Natural killer cell (primary cell): Measurements from ENCODE around the gene PLXDC1. TPM values are rescaled to one million over a fixed set of nuclear protein-coding genes. Genes with fewer than 3 reads are reported as not detected.
"Not testable (repeated sequence)": the region's sequence is repeated elsewhere in the genome, so short reads cannot be mapped to it uniquely, and the experiment has no call there.

Source experiments
- ATAC-seq, 3 donors: fragments of 150-1000 bp in 2 of 3; fragments of 200-7000 bp in 1 of 3; cut with Tn5 transposase; 1 replicate in 1 of 3; 2 replicates in 2 of 3; pipeline ENCODE4 v1.10.0; 2021; ENCODE audit warnings: mild to moderate bottlenecking in 2 of 3, moderate library complexity in 2 of 3
- DNase-seq, 2 donors: peaks; one replicate each; pipeline versions ENCODE4 v3.0.0 to v3.0.0-alpha.2; 2013 to 2021; ENCODE audit warnings: mixed read lengths in 1 of 2
- H3K27ac ChIP-seq: one replicate; pipeline ENCODE4 v1.5.1; 2013; ENCODE audit warnings: mild to moderate bottlenecking, low read length
- H3K27me3 ChIP-seq: one replicate; pipeline ENCODE4 v1.6.1; 2013; ENCODE audit warnings: low read length; ENCODE audit not compliant: control insufficient read depth, insufficient read depth
- H3K36me3 ChIP-seq: one replicate; pipeline ENCODE4 v1.6.1; 2013; ENCODE audit warnings: low read length; ENCODE audit not compliant: control insufficient read depth, insufficient read depth
- H3K4me1 ChIP-seq: one replicate; pipeline ENCODE4 v1.6.1; 2013; ENCODE audit warnings: low read length; ENCODE audit not compliant: control insufficient read depth, insufficient read depth
- H3K4me3 ChIP-seq: one replicate; pipeline ENCODE4 v1.5.1; 2013; ENCODE audit warnings: low read length
- H3K9me3 ChIP-seq: one replicate; pipeline ENCODE4 v1.6.1; 2013; ENCODE audit warnings: low read length; ENCODE audit not compliant: control insufficient read depth, insufficient read depth
- H3K27ac Mint-ChIP-seq, 2 donors: one replicate each; pipeline ENCODE4 v1.8.0; 2022; ENCODE audit warnings: mild to moderate bottlenecking in 2 of 2, mixed read lengths in 2 of 2, moderate library complexity in 1 of 2
- H3K27me3 Mint-ChIP-seq, 2 donors: one replicate each; pipeline ENCODE4 v1.8.0; 2022; ENCODE audit warnings: low read depth in 2 of 2, mixed read lengths in 2 of 2
- H3K36me3 Mint-ChIP-seq: one replicate; pipeline ENCODE4 v1.8.0; 2022; ENCODE audit warnings: mixed read lengths
- H3K4me1 Mint-ChIP-seq, 2 donors: one replicate each; pipeline ENCODE4 v1.8.0; 2022; ENCODE audit warnings: mixed read lengths in 2 of 2
- H3K4me3 Mint-ChIP-seq: one replicate; pipeline ENCODE4 v1.8.0; 2022; ENCODE audit warnings: mild to moderate bottlenecking, moderate library complexity, mixed read lengths
- H3K9me3 Mint-ChIP-seq, 2 donors: one replicate each; pipeline ENCODE4 v1.8.0; 2022; ENCODE audit warnings: mixed read lengths in 2 of 2
- WGBS: methylation state at CpG from one replicate; pipeline ENCODE4 v1.1.7; 2013; ENCODE audit warnings: missing lambda C conversion rate; ENCODE audit not compliant: insufficient coverage; 5-methylcytosine and 5-hydroxymethylcytosine counted together
- intact Hi-C: fragments of 100-400 bp; cut with micrococcal nuclease; formaldehyde crosslinking; loops from one replicate; pipeline ENCODE4 v1.14.2; 2022
- total RNA-seq, 4 donors: library from RNA; stranded (reverse); fragments of 120-200 nt in 1 of 4; gene quantifications; one replicate each; pipeline versions ENCODE4 v1.2.3 to v1.2.4, GENCODE V29; 2013 to 2022
- TF ChIP-seq, protein P1 (sequence below): fragments of 200-600 bp; IDR thresholded peaks from one replicate; pipeline ENCODE4 v1.8.0; 2022; ENCODE audit warnings: antibody characterized with exemption

The PLXDC1 gene
- total RNA-seq, 3 donors from 2014 or later (not counting 1 experiment from before 2014, with no cell fraction given): 5.7 to 53.6 (median 15.9) TPM

DNA sequence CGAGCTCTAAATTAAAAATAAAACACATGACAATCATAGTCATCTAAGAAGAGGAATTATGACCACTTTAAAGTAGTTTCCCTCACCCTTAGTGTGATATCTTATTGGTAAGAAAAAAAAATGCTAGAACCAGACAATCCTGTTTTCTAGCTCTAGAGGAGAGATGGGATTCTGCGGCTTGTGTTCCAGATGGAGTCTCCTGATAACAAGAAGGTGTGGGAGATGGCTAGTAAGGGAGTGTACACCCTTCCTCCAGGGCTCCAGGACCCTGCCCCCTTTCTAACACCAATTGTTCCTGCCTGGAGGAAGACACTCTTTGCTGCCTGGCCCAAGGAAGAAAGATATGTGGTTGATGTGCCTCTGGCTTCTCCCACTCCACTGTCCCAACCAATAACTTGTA lies 115.4 kb downstream of the PLXDC1 start:
- H3K36me3 Mint-ChIP-seq: no peaks in the 10 kb centered on the region
- ATAC-seq (no peak), DNase-seq (no peak)
- H3K27ac Mint-ChIP-seq: no peak overlapping the region
- WGBS: 73% methylated on average over 1 of the region's 2 CpGs
- no peak overlapping the region for H3K27ac ChIP-seq
- intact Hi-C loops: no loop called here
- no peaks in the 10 kb centered on the region for H3K9me3 Mint-ChIP-seq
- no peaks in the 10 kb centered on the region for H3K4me1 ChIP-seq
- H3K27me3 Mint-ChIP-seq: peaks cover 13 to 26% of the 10 kb centered on the region in 2 donors
- peaks cover 3% of the 10 kb centered on the region for H3K27me3 ChIP-seq
- no peaks in the 10 kb centered on the region for H3K9me3 ChIP-seq
- TF ChIP-seq, protein P1, sequence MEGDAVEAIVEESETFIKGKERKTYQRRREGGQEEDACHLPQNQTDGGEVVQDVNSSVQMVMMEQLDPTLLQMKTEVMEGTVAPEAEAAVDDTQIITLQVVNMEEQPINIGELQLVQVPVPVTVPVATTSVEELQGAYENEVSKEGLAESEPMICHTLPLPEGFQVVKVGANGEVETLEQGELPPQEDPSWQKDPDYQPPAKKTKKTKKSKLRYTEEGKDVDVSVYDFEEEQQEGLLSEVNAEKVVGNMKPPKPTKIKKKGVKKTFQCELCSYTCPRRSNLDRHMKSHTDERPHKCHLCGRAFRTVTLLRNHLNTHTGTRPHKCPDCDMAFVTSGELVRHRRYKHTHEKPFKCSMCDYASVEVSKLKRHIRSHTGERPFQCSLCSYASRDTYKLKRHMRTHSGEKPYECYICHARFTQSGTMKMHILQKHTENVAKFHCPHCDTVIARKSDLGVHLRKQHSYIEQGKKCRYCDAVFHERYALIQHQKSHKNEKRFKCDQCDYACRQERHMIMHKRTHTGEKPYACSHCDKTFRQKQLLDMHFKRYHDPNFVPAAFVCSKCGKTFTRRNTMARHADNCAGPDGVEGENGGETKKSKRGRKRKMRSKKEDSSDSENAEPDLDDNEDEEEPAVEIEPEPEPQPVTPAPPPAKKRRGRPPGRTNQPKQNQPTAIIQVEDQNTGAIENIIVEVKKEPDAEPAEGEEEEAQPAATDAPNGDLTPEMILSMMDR: no peak
- H3K36me3 ChIP-seq: no peaks in the 10 kb centered on the region
- H3K4me1 Mint-ChIP-seq: no peaks in the 10 kb centered on the region
- H3K4me3 ChIP-seq: no peak overlapping the region
- H3K4me3 Mint-ChIP-seq: no peak overlapping the region

DNA sequence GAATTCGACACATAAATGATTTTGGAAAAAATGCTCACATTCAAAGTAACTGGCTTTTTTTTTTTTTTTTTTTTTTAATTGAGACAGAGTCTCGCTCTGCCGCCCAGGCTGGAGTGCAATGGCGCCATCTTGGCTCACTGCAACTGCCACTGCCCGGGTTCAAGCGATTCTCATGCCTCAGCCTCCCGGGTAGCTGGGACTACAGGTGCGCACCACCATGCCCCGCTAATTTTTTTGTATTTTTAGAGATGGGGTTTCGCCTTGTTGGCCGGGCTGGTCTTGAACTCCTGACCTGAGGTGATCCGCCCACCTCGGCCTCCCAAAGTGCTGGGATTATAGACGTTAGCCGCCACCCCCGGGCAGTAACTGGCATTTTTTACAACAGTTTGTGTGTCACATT lies 115.9 kb downstream of the PLXDC1 start:
- H3K27me3 ChIP-seq, H3K9me3 Mint-ChIP-seq, H3K27ac Mint-ChIP-seq, H3K4me1 Mint-ChIP-seq, ATAC-seq, H3K4me3 Mint-ChIP-seq, H3K36me3 Mint-ChIP-seq, H3K4me3 ChIP-seq, intact Hi-C loops, H3K9me3 ChIP-seq, DNase-seq, H3K36me3 ChIP-seq, H3K4me1 ChIP-seq, H3K27ac ChIP-seq: not testable (repeated sequence)
- WGBS: 86% methylated on average over 15 of the region's 16 CpGs
- peaks cover 12 to 27% of the 10 kb centered on the region in 2 donors for H3K27me3 Mint-ChIP-seq

GRCh38 chr17:39028690-39029089 lies 122.7 kb downstream of the PLXDC1 start:
- Histone ChIP-seq H3K4me3 (no peak overlapping the region), H3K27me3 (peaks cover 10% of the 10 kb centered on the region), H3K4me1 (peaks cover 7% of the 10 kb centered on the region), H3K27ac (no peak overlapping the region), H3K9me3 (no peaks in the 10 kb centered on the region), H3K36me3 (no peaks in the 10 kb centered on the region)
- 96% methylated on average over 6 of the region's 6 CpGs for WGBS
- DNase-seq: no peak
- Mint-ChIP-seq H3K4me3 (no peak overlapping the region), H3K27me3 (peaks cover 17 to 26% of the 10 kb centered on the region in 2 donors), H3K9me3 (no peaks in the 10 kb centered on the region), H3K4me1 (no peaks in the 10 kb centered on the region), H3K36me3 (no peaks in the 10 kb centered on the region), H3K27ac (no peak overlapping the region)
- TF ChIP-seq, protein P1: no peak
- intact Hi-C loops: no loop called here
- no peak for ATAC-seq

GRCh38 chr17:39027455-39028035 lies 123.9 kb downstream of the PLXDC1 start:
- H3K4me3 Mint-ChIP-seq: no peak overlapping the region
- H3K27me3 Mint-ChIP-seq: peaks cover 17 to 26% of the 10 kb centered on the region in 2 donors
- H3K9me3 Mint-ChIP-seq: no peaks in the 10 kb centered on the region
- Histone ChIP-seq H3K27me3 (peaks cover 10% of the 10 kb centered on the region), H3K36me3 (no peaks in the 10 kb centered on the region), H3K27ac (no peak overlapping the region), H3K9me3 (no peaks in the 10 kb centered on the region), H3K4me3 (no peak overlapping the region), H3K4me1 (peaks cover 7% of the 10 kb centered on the region)
- TF ChIP-seq, protein P1: no peak
- intact Hi-C loops: no loop called here
- DNase-seq (no peak), ATAC-seq (no peak)
- 42% methylated on average over 21 of the region's 21 CpGs for WGBS
- no peak overlapping the region for H3K27ac Mint-ChIP-seq
- H3K36me3 Mint-ChIP-seq: no peaks in the 10 kb centered on the region
- no peaks in the 10 kb centered on the region for H3K4me1 Mint-ChIP-seq
